Osteoblast (primary cell): ENCODE measurements around the gene RTL10. TPM values are rescaled to one million over a fixed set of nuclear protein-coding genes. Genes with fewer than 3 reads are reported as not detected.
A peak's percentile ranks its signal among the peaks of the same experiment; 100 is the strongest.

Experiments used
- DNase-seq: peaks from one replicate; pipeline ENCODE4 v3.0.0; 2011; ENCODE audit warnings: low spot score, mixed read lengths; ENCODE audit not compliant: insufficient read length; ENCODE audit errors: missing footprints
- H2AFZ ChIP-seq: 2 replicates; pipeline ENCODE4 v1.6.0; 2011; ENCODE audit warnings: mild to moderate bottlenecking, low read length
- H3K27ac ChIP-seq: 2 replicates; pipeline ENCODE4 v1.5.1; 2011; ENCODE audit warnings: mild to moderate bottlenecking, low read depth, low read length, moderate library complexity
- H3K27me3 ChIP-seq: 2 replicates; pipeline ENCODE4 v1.6.0; 2012; ENCODE audit warnings: mild to moderate bottlenecking, control low read depth, inconsistent platforms, low read length, moderate library complexity; ENCODE audit not compliant: insufficient read depth
- H3K36me3 ChIP-seq: 2 replicates; pipeline ENCODE4 v1.5.1; 2011; ENCODE audit warnings: mild to moderate bottlenecking, low read length, control low read depth, moderate library complexity; ENCODE audit not compliant: insufficient read depth
- H3K4me1 ChIP-seq: 2 replicates; pipeline ENCODE4 v1.5.1; 2011; ENCODE audit warnings: mild to moderate bottlenecking, low read length, control low read depth, moderate library complexity; ENCODE audit not compliant: insufficient read depth
- H3K4me2 ChIP-seq: 2 replicates; pipeline ENCODE4 v1.6.0; 2011; ENCODE audit warnings: mild to moderate bottlenecking, low read length; ENCODE audit not compliant: insufficient read depth
- H3K4me3 ChIP-seq: fragments of 200-600 bp; sonication (generic); 3 replicates; pipeline ENCODE4 v1.5.1; 2012; ENCODE audit warnings: mild to moderate bottlenecking, low read length, inconsistent platforms; ENCODE audit not compliant: insufficient read depth
- H3K79me2 ChIP-seq: 2 replicates; pipeline ENCODE4 v1.6.0; 2012; ENCODE audit warnings: mild to moderate bottlenecking, low read length, control low read depth, inconsistent platforms; ENCODE audit not compliant: insufficient read depth
- H3K9me3 ChIP-seq: 2 replicates; pipeline ENCODE4 v1.5.1; 2011; ENCODE audit warnings: low read depth, low read length, control low read depth
- H4K20me1 ChIP-seq: 2 replicates; pipeline ENCODE4 v1.6.0; 2012; ENCODE audit warnings: mild to moderate bottlenecking, low read length, control low read depth; ENCODE audit not compliant: insufficient read depth
- total RNA-seq: library from RNA; depleted of rRNA; stranded (reverse); fragments of >200 nt; gene quantifications from 2 replicates; pipeline ENCODE4 v1.2.3, GENCODE V29; 2012
- TF ChIP-seq, protein P1 (sequence below): IDR thresholded peaks from 2 replicates; pipeline ENCODE4 v1.5.1; 2011; ENCODE audit warnings: mild to moderate bottlenecking, low read depth, low read length, moderate library complexity; ENCODE audit errors: extremely low read depth

Gene RTL10
- total RNA-seq, 1 donor: 11.9 TPM

DNA sequence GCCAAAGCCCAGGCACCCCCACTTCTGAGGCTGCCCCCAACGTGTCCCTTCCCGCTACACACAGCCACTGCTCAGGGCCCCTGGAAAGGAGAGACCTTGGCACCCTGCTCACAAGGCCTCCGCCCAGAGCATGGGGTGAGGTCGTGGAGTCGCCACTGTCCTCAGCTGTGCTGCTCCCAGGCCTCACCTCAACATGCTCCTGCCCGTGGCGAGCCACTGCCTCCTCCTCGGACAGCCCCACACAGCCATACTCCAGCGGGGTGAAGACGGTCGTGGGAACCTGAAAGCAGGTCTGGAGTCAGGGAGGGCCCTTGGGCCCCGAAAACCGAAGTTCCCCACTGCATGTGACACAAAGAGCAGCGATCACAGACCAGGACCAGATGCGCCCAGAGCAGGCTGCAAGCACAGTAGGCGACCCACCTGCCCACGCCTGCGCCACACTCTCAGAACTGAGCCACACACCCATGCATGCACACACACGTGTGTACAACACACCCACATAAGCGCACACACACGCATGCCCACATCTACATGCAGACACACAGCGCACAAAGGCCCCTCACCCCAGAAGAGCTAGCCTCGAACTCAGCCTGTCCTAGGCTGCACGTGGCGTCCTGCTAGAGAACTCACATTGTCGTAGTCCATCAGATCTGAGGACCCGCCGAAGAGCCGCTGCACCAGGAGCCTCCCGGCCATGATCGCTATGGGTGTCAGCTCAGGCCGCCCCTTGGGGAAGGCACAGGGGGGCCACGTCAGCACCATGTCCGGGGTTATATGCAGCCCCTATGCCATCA, 25.5 kb upstream of the RTL10 start:
- Histone ChIP-seq H3K4me2 (peak overlapping the region; percentile 68), H3K27ac (peak overlapping the region; percentile 87), H2AFZ (no peak overlapping the region), H3K4me3 (peak overlapping the region; percentile 29), H3K36me3 (peaks cover 5% of the 10 kb centered on the region), H3K79me2 (peaks cover 9% of the 10 kb centered on the region), H3K9me3 (no peaks in the 10 kb centered on the region), H3K27me3 (no peaks in the 10 kb centered on the region), H3K4me1 (peaks cover 63% of the 10 kb centered on the region), H4K20me1 (no peaks in the 10 kb centered on the region)
- TF ChIP-seq, protein P1, sequence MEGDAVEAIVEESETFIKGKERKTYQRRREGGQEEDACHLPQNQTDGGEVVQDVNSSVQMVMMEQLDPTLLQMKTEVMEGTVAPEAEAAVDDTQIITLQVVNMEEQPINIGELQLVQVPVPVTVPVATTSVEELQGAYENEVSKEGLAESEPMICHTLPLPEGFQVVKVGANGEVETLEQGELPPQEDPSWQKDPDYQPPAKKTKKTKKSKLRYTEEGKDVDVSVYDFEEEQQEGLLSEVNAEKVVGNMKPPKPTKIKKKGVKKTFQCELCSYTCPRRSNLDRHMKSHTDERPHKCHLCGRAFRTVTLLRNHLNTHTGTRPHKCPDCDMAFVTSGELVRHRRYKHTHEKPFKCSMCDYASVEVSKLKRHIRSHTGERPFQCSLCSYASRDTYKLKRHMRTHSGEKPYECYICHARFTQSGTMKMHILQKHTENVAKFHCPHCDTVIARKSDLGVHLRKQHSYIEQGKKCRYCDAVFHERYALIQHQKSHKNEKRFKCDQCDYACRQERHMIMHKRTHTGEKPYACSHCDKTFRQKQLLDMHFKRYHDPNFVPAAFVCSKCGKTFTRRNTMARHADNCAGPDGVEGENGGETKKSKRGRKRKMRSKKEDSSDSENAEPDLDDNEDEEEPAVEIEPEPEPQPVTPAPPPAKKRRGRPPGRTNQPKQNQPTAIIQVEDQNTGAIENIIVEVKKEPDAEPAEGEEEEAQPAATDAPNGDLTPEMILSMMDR: no peak
- peak; percentile 77 for DNase-seq

DNA sequence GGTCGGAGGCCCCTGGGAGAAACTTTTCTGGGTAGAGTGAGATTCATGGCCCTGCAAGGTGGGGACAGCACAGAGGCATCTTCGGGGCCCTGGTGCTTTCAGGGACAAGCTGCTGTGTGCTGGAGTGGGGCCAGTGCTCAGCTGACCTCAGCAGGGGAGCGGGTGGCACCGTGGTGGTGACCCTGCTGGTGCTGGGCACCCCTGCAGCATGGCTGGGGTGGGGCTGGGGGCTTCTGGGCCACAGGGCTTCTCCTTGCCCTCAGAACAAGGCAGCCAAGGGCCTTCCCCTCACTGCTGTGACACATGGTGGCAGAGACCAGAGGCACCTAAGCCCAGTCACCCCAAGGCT, 24.9 kb upstream of the RTL10 start:
- H3K79me2 ChIP-seq: peaks cover 9% of the 10 kb centered on the region
- TF ChIP-seq, protein P1: no peak
- H3K9me3 ChIP-seq: no peaks in the 10 kb centered on the region
- no peak overlapping the region for H2AFZ ChIP-seq
- peaks cover 5% of the 10 kb centered on the region for H3K36me3 ChIP-seq
- no peak overlapping the region for H3K4me2 ChIP-seq
- no peaks in the 10 kb centered on the region for H3K27me3 ChIP-seq
- no peak overlapping the region for H3K4me3 ChIP-seq
- peak; percentile 42 for DNase-seq
- H4K20me1 ChIP-seq: no peaks in the 10 kb centered on the region
- H3K4me1 ChIP-seq: peaks cover 63% of the 10 kb centered on the region
- H3K27ac ChIP-seq: peak overlapping the region; percentile 87

DNA sequence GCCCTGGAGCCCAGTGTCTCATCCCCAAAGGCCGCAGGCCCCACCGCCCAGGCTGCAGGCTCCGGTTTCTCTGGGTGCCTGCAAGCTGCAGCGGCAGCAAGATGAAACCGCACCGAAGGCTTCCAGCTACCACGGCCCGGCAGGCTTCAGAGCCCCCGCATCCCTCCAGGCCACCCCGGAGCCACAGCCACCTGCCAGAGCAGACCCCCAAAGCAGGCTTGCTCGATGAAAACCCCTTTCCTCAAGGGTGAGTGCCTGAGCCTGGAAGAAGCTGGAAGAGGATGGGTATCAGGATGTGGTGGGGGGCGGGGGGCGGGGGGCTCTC, 24.5 kb upstream of the RTL10 start:
- H3K36me3 ChIP-seq: peaks cover 5% of the 10 kb centered on the region
- DNase-seq: no peak
- H3K4me1 ChIP-seq: peaks cover 63% of the 10 kb centered on the region
- H3K79me2 ChIP-seq: peaks cover 9% of the 10 kb centered on the region
- H3K4me3 ChIP-seq: no peak overlapping the region
- H3K9me3 ChIP-seq: no peaks in the 10 kb centered on the region
- no peak overlapping the region for H3K4me2 ChIP-seq
- H2AFZ ChIP-seq: no peak overlapping the region
- TF ChIP-seq, protein P1: no peak
- no peak overlapping the region for H3K27ac ChIP-seq
- no peaks in the 10 kb centered on the region for H4K20me1 ChIP-seq
- H3K27me3 ChIP-seq: no peaks in the 10 kb centered on the region

DNA sequence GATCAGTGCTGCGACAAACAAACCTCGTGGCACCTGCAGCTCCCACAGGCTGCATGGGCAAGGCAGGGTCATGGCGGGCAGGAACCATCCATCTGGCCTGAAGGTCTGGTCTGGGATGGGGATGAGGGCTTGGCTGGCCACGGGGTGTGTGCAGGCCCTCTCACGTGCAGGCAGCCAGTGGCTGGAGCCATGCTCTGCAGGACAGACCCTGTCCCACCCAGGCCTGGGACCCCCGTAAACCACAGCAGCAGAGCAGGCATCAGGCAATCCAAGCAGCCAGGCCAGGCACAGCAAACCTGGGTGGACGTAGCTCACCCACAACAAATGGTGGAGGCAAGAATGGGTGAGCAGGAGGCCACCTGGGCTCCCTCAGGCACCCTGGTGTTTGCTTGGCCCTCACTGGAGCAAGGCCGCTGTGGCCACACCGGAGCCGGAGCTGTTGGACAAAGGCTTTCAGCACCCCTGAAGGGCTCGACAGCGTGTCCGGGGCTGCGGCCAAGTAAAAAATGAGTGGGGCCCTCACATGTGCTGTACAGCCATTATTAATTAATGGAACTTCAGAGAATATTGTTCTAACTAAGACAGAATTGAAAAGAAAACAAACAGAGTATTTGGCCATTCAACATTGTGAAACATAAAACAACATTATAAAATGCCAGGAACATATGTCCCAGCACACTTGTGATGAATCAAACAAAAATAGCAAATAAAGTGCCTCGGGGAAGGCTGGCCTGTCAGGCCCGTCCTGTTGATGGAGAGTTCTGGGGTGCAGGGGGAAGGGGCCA, 24.0 kb upstream of the RTL10 start:
- H3K9me3 ChIP-seq: no peaks in the 10 kb centered on the region
- DNase-seq: peak; percentile 90
- peaks cover 9% of the 10 kb centered on the region for H3K79me2 ChIP-seq
- no peaks in the 10 kb centered on the region for H3K27me3 ChIP-seq
- no peak overlapping the region for H3K4me3 ChIP-seq
- H3K27ac ChIP-seq: peak overlapping the region; percentile 52
- no peak overlapping the region for H2AFZ ChIP-seq
- H3K36me3 ChIP-seq: peaks cover 5% of the 10 kb centered on the region
- TF ChIP-seq, protein P1: no peak
- H4K20me1 ChIP-seq: no peaks in the 10 kb centered on the region
- H3K4me1 ChIP-seq: peaks cover 66% of the 10 kb centered on the region
- H3K4me2 ChIP-seq: peak overlapping the region; percentile 25
